Muscle of arm (tissue), 12 donors: Measurements from ENCODE around the gene PTGFRN. TPM values are rescaled to one million over a fixed set of nuclear protein-coding genes. Genes with fewer than 3 reads are reported as not detected.
"Not testable (repeated sequence)": the region's sequence is repeated elsewhere in the genome, so short reads cannot be mapped to it uniquely, and the experiment has no call there.

Experiments
- DNase-seq: peaks from one replicate; pipeline ENCODE4 v3.0.0-alpha.2; 2013
- polyA plus RNA-seq, 12 donors: library from polyadenylated mRNA; unstranded; fragments of 120-200 nt; gene quantifications; one replicate each; pipeline ENCODE4 v1.2.1, GENCODE V29; 2013; ENCODE audit not compliant: insufficient read length in 12 of 12

PTGFRN gene
- polyA plus RNA-seq, 12 donors: 69.8 to 166 (median 137) TPM; not detected in 1

GRCh38 chr1:116914667-116915066, 5.0 kb downstream of the PTGFRN start:
- no peak for DNase-seq

DNA sequence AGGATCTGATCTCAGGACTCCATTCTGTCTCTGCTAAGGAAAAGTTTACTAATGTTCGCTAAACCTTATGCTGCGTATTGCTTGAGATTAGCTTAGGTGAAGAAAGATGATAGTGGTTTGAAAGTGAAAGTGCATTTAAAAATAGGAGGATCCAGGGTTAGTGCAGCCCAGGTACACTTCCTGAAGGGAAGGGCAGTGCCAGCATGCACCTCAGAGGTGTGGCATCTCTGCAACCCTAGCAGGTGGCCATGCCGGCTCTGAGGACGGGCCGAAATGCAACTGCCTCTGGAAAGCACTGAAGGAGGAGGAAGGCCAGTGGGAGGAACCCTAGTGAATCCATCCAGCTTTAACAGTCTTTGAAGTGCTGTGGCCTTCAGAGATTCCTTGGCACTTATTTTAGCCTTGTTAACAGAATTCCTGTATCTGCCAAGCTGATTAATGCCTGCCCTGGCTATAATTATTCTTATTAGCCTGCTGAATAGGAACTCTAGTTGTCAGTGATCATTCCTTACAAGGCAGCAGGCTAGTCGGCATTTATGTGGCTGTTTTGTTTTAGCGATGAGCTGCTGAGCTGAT, 5.5 kb downstream of the PTGFRN start:
- no peak for DNase-seq

GRCh38 chr1:116916002-116916401, 6.3 kb downstream of the PTGFRN start:
- DNase-seq: no peak

DNA sequence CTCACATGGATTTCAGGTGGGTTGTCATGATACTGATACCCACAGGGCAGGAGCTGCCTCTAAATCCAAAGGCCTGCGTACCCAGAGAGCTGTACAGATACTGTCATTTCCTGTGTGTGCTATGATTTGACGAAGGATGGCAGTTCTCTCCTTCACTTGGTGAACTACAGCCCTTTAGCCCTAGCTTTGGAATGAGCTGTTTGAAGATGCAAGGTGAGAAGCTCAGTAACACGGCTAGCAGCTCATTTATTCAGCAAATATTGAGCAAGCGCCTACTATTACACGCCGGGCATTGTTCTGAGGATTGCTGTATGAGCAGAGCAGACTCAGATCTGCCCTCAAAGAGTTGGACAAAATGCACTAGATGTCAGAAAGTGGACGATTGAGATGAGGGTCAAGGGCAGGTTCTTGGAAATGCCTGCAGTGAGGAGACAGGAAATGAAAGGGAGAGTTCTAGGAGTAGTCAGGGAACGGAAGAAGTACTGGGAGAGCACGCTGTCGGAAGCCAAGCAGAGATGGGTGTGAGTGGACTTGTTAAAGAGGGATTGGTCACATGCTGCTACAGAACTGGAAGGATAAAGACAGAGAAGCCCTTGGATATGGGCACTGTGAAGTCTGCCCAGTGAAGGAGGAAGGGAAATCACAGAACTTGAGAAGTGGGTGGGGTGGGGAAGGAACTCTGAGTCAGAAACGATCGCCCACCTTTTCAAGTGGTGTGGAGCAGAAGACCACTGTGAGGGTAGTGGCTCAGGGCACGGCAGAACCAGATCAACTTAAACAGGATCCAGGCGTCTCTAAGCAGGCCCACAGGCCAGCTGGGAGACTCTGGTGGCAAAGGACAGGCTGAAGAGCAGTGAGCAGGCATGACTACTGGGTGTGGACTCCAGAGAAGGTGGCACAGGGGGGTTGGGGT, 7.1 kb downstream of the PTGFRN start:
- DNase-seq: no peak

DNA sequence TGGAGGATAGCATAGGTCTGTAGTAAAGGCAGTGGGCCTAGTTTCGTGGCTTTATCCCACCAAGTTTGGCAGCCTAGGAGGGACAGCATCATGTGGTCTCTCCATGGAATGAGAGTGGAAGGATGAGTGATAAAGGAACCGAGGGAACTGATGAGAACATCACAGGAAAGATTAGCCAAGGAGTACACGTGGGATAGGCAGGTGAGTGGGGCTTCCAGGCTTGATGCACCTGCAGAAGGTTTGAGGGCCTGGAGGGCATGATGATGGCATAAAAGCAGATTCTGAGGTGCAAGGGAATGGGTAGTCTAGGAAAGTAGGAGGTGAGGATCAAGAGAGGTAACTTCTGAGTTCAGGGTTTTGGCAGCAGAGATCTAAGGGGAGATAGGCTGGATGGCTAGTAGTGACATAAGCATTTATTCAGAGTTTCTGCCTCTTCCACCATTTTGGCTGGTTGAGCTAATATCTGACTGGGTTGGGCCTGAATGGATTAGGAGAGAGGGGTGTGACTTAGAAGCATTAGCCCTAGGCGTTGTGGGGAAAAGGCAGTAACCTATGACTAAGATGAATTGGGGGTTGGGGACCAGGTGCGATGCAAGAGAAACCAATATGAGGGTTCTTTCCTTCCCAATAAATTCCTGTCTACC, 9.1 kb downstream of the PTGFRN start:
- DNase-seq: no peak

GRCh38 chr1:116919802-116920201, 10.1 kb downstream of the PTGFRN start:
- DNase-seq: no peak

GRCh38 chr1:116920211-116920610, 10.5 kb downstream of the PTGFRN start:
- DNase-seq: no peak

GRCh38 chr1:116921301-116921885, 11.7 kb downstream of the PTGFRN start:
- DNase-seq: no peak

GRCh38 chr1:116921937-116922336, 12.2 kb downstream of the PTGFRN start:
- no peak for DNase-seq

DNA sequence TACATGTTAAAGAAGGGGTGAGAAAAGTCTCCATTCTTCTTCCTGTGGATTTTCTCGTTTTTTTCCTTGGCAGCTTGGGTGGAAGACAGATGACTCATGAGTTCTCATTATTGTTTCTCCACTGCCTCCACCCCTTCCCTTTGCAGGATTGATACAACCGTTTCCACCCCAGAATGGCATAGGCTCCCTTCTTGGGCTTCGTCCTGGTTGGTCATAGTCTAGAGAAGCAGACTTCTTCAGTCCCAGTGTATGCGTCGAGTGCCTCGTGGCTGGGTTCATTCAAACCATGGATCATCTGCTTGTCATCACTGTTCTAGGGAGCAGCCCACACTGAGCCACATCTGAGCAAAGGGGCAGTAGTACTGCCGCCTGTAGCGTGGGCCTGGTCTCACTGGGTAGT, 13.7 kb downstream of the PTGFRN start:
- DNase-seq: no peak

DNA sequence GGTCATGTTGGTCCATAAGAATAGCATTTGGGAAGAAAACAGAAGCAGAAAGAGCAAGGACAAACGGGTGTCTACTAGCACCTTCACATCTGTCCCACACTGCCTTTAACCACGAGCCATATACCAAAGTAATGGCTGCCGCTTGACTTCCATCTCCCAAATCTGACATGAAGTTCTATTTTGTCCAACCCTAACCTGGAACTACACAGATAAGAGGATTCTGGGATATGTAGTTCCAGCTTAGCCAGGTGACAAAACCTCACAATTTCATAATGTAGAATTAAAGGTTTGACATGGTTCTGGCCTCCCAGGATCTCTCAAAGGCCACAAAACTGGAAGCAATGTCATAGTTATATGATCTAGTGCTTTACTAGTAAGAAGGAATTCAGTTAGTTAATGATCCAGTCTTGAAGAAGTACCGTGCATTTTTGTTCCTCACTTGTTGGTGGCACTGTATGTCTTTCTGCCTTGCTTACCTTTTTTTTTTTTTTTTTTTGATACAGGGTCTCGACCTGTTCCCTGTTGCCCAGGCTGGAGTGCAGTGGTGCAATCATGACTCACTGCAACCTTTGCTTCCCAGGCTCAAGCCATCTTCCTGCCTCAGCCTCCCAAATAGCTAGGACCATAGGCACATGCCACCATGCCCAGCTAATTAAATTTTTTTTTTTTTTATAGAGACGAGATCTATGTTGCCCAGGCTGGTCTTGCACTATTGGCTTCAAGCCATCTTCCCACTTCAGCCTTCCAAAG, 17.5 kb downstream of the PTGFRN start:
- no peak for DNase-seq

GRCh38 chr1:116929961-116930592, 20.4 kb downstream of the PTGFRN start:
- no peak for DNase-seq

DNA sequence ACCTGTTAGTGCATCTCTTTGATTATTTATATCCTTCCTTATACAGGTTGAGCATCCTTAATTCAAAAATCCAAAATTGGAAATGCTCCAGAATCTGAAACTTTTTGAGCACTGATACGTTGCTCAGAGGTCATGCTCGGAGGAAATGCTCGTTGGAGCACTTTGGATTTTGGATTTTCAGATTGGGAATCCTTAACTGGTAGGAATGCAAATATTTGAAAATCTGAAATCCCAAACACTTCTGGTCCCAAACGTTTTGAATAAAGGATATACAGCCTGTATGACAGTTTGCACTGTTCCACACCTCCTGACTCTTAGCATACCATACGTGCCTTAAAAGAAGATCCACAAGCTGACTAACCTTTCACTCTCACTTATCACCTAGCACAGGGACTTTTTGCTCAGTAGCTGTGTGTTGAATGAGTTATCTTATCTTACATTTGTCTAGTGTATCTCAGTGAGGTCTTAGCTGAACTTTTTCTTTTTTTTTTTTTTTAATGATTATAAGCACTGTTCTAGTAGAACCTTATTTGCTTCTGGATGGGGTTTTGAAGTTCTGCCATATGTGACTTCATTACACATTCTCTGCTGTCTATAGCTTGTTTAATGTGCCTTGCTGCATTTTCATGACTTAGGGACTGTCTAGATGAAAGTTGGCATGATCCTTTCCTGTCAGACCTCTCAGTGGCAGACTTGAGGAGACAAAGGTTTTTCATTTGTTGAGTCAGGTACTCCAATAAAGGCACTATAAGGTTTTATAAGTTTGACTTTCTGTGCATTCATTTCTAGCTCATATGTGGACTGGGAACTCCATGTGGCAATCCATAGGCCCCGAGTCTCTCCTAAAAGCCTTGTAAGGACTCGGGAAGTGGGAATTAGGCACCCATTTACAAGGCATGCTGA, 21.6 kb downstream of the PTGFRN start:
- no peak for DNase-seq

DNA sequence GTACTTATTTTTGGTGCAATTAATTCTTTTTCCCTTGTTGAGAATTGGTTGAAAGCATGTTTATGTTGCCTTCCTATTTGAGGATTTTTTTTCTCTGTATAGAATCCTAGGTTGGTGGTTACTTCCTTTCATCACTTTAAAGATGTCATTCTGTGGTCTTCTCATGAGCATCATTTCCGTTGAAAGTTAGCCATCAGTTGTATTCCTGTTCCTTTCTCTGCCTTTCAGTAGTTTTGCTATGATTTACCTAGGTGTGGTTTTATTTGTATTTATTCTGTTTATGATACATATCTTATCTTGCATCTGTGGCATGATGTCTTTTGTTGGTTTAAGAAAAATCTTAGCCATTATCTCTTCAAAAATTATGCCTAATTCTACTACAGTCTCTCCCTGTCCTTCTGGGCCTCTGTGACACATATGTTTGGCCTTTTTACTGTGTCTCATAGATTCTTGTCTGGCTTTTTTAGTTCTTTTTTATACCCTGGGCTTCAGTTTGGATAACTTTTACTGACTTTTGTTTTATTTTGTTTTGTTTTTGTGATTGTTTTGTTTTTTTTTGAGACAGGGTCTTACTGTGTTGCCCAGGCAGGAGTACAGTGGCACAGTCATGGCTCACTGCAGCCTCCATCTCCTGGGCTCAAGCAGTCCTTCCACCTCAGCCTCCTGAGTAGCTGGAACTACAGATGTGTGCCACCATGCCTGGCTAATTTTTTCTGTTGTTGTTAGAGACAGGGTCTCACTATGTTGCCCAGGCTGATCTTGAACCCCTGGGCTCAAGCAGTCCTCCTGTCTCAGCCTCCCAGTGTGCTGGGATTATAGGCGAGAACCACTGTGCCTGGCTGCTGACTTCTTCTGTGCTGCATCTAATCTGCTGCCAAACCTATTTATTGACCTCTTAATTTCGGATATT, 24.1 kb downstream of the PTGFRN start:
- DNase-seq: no peak

- no peak for DNase-seq
These were observed 25.0 kb downstream of the PTGFRN start for GRCh38 chr1:116934586-116935207.

GRCh38 chr1:116938216-116938615, 28.5 kb downstream of the PTGFRN start:
- DNase-seq: no peak

- not testable (repeated sequence) for DNase-seq
These were observed 30.2 kb downstream of the PTGFRN start for GRCh38 chr1:116939780-116940543.
